IMR-90 (cell line): Measurements from ENCODE around the gene IFFO2. TPM values are rescaled to one million over a fixed set of nuclear protein-coding genes. Genes with fewer than 3 reads are reported as not detected.

Experiments used
- ATAC-seq: fragments of 200-7000 bp; cut with Tn5 transposase; 2 replicates; pipeline ENCODE4 v1.9.1; 2020; ENCODE audit warnings: low read depth, mild to moderate bottlenecking, moderate library complexity
- BruUV-seq: library from RNA; stranded (reverse); fragments of 400-500 nt; replicated peaks from 2 replicates; lab custom pipeline; 2021; lab: Mats Ljungman, UMichigan
- CTCF ChIA-PET: fragments of 300-600 bp; formaldehyde crosslinking; extraction: SDS; loops from one replicate; lab custom pipeline; 2021; ENCODE audit warnings: antibody characterized with exemption; lab: Yijun Ruan, JAX
- POLR2A ChIA-PET: fragments of 300-600 bp; sonication (Branson Sonifier 250); formaldehyde crosslinking; loops from one replicate; lab custom pipeline; 2022; ENCODE audit warnings: antibody characterized with exemption; ENCODE audit not compliant: unreplicated experiment; lab: Charles Lee
- DNase-seq: peaks from one replicate; pipeline ENCODE4 v3.0.0; 2013
- H2AFZ ChIP-seq: replicated peaks from 2 replicates; pipeline ENCODE3; 2013; ENCODE audit warnings: low read length, mild to moderate bottlenecking; ENCODE audit not compliant: poor library complexity
- H2AK5ac ChIP-seq: 2 replicates; pipeline ENCODE4 v1.6.1; 2013; ENCODE audit warnings: low read depth, low read length, inconsistent platforms
- H2AK9ac ChIP-seq: replicated peaks from 2 replicates; pipeline ENCODE3; 2013; ENCODE audit warnings: mild to moderate bottlenecking, low read depth, low read length, moderate library complexity; ENCODE audit not compliant: poor library complexity
- H2BK120ac ChIP-seq: 2 replicates; pipeline ENCODE4 v1.6.1; 2013; ENCODE audit warnings: low read depth, low read length, inconsistent platforms
- H2BK15ac ChIP-seq: 3 replicates; pipeline ENCODE4 v1.6.1; 2013; ENCODE audit warnings: low read depth, low read length, inconsistent platforms
- H2BK20ac ChIP-seq: 2 replicates; pipeline ENCODE4 v1.6.1; 2013; ENCODE audit warnings: low read depth, mild to moderate bottlenecking, inconsistent platforms, low read length, moderate library complexity
- H2BK5ac ChIP-seq: 2 replicates; pipeline ENCODE4 v1.6.1; 2013; ENCODE audit warnings: mild to moderate bottlenecking, low read depth, low read length, inconsistent platforms; ENCODE audit not compliant: poor library complexity, severe bottlenecking
- H3K14ac ChIP-seq: replicated peaks from 2 replicates; pipeline ENCODE4 v1.6.1; 2013; ENCODE audit warnings: low read depth, low read length, inconsistent platforms
- H3K18ac ChIP-seq: 2 replicates; pipeline ENCODE4 v1.6.1; 2013; ENCODE audit warnings: low read depth, low read length, control low read depth
- H3K23ac ChIP-seq: 2 replicates; pipeline ENCODE4 v1.6.1; 2013; ENCODE audit warnings: low read depth, low read length, inconsistent platforms
- H3K27ac ChIP-seq: 2 replicates; pipeline ENCODE4 v1.5.1; 2013; ENCODE audit warnings: mild to moderate bottlenecking, control low read depth, low read length; ENCODE audit not compliant: insufficient read depth
- H3K27me3 ChIP-seq: 2 replicates; pipeline ENCODE4 v1.6.1; 2013; ENCODE audit warnings: low read length; ENCODE audit not compliant: control insufficient read depth, insufficient read depth
- H3K36me3 ChIP-seq: 2 replicates; pipeline ENCODE4 v1.6.1; 2013; ENCODE audit warnings: low read length, mixed read lengths; ENCODE audit not compliant: control insufficient read depth, insufficient read depth
- H3K4ac ChIP-seq: 2 replicates; pipeline ENCODE4 v1.6.1; 2013; ENCODE audit warnings: low read depth, low read length, inconsistent platforms
- H3K4me1 ChIP-seq: 2 replicates; pipeline ENCODE4 v1.6.1; 2013; ENCODE audit warnings: low read length, mixed read lengths; ENCODE audit not compliant: control insufficient read depth, insufficient read depth
- H3K4me2 ChIP-seq: 2 replicates; pipeline ENCODE4 v1.6.1; 2013; ENCODE audit warnings: low read depth, mild to moderate bottlenecking, control low read depth, low read length, moderate library complexity
- H3K4me3 ChIP-seq: 2 replicates; pipeline ENCODE4 v1.5.1; 2013; ENCODE audit warnings: low read depth, mild to moderate bottlenecking, control low read depth, low read length, moderate library complexity; ENCODE audit not compliant: insufficient read depth
- H3K56ac ChIP-seq: 2 replicates; pipeline ENCODE4 v1.6.1; 2013; ENCODE audit warnings: low read length, inconsistent platforms; ENCODE audit not compliant: insufficient read depth; ENCODE audit errors: extremely low read depth
- H3K79me1 ChIP-seq, 2 experiments: 2 replicates each; pipeline ENCODE4 v1.6.1; 2013; ENCODE audit warnings: low read length in 2 of 2, inconsistent platforms in 1 of 2, low read depth in 1 of 2
- H3K9ac ChIP-seq: 2 replicates; pipeline ENCODE4 v1.6.1; 2013; ENCODE audit warnings: low read depth, low read length, control low read depth
- H3K9me1 ChIP-seq: 2 replicates; pipeline ENCODE4 v1.6.1; 2013; ENCODE audit warnings: low read length, inconsistent platforms; ENCODE audit not compliant: insufficient read depth
- H3K9me3 ChIP-seq: 2 replicates; pipeline ENCODE4 v1.6.1; 2013; ENCODE audit warnings: low read length; ENCODE audit not compliant: control insufficient read depth, insufficient read depth
- H4K20me1 ChIP-seq: 2 replicates; pipeline ENCODE4 v1.6.1; 2013; ENCODE audit warnings: low read length, inconsistent platforms; ENCODE audit not compliant: insufficient read depth
- H4K5ac ChIP-seq: 2 replicates; pipeline ENCODE4 v1.6.1; 2013; ENCODE audit warnings: mild to moderate bottlenecking, low read depth, low read length, control low read depth
- H4K8ac ChIP-seq, 2 experiments: 2 replicates each; pipeline ENCODE4 v1.6.1; 2013; ENCODE audit warnings: low read depth in 2 of 2, low read length in 2 of 2, control low read depth in 1 of 2, inconsistent platforms in 1 of 2
- H4K91ac ChIP-seq: 2 replicates; pipeline ENCODE4 v1.6.1; 2013; ENCODE audit warnings: low read depth, low read length, inconsistent platforms; ENCODE audit not compliant: insufficient read depth
- CEBPB ChIP-seq: IDR thresholded peaks from 2 replicates; pipeline ENCODE4 v1.6.1; 2012; ENCODE audit warnings: low read depth, low read length, improper control_type of control experiment
- CTCF ChIP-seq: conservative IDR thresholded peaks from 2 replicates; pipeline ENCODE4 v1.5.1; 2012; ENCODE audit warnings: mild to moderate bottlenecking, low read depth, low read length, improper control_type of control experiment
- ELK1 ChIP-seq: fragments of 150-350 bp; IDR thresholded peaks from 2 replicates; pipeline ENCODE4 v1.6.1; 2016; ENCODE audit warnings: low read depth, mild to moderate bottlenecking, low read length, moderate library complexity, borderline replicate concordance
- FOS ChIP-seq: fragments of 150-350 bp; IDR thresholded peaks from 2 replicates; pipeline ENCODE4 v1.6.1; 2016; ENCODE audit warnings: low read depth, low read length
- MAZ ChIP-seq: IDR thresholded peaks from 2 replicates; pipeline ENCODE4 v1.6.1; 2012; ENCODE audit warnings: low read depth, mild to moderate bottlenecking, low read length, improper control_type of control experiment, moderate library complexity, borderline replicate concordance
- NFE2L2 ChIP-seq: fragments of 150-350 bp; IDR thresholded peaks from 2 replicates; pipeline ENCODE4 v1.6.1; 2016; ENCODE audit warnings: low read depth, mild to moderate bottlenecking, low read length
- RAD21 ChIP-seq: IDR thresholded peaks from 2 replicates; pipeline ENCODE4 v1.6.1; 2012; ENCODE audit warnings: low read length, improper control_type of control experiment
- RFX5 ChIP-seq: IDR thresholded peaks from 2 replicates; pipeline ENCODE4 v1.8.0; 2012; ENCODE audit warnings: low read depth, mild to moderate bottlenecking, low read length, moderate library complexity
- SMC3 ChIP-seq: fragments of 150-350 bp; IDR thresholded peaks from 2 replicates; pipeline ENCODE4 v1.6.1; 2016; ENCODE audit warnings: low read depth, mild to moderate bottlenecking, antibody characterized with exemption, low read length, moderate library complexity
- USF2 ChIP-seq: fragments of 150-350 bp; IDR thresholded peaks from 2 replicates; pipeline ENCODE4 v1.6.1; 2017; ENCODE audit warnings: mild to moderate bottlenecking, antibody characterized with exemption, low read length, low read depth
- WGBS, 2 experiments: methylation state at CpG; one replicate each; pipeline versions ENCODE4 v1.1.5 to v1.1.7; 2013; ENCODE audit warnings: missing lambda C conversion rate in 2 of 2; ENCODE audit not compliant: insufficient read length in 1 of 2; ENCODE audit errors: extremely low coverage in 2 of 2; 5-methylcytosine and 5-hydroxymethylcytosine counted together
- dilution Hi-C: fragments of 300-500 bp; cut with HindIII; formaldehyde crosslinking; loops from one replicate; pipeline ENCODE4 v1.14.3; 2018; ENCODE audit warnings: low sequenced_read_pairs; ENCODE audit not compliant: unreplicated experiment
- in situ Hi-C: fragments of 300-500 bp; cut with MboI; formaldehyde crosslinking; loops from 3 replicates; pipeline ENCODE4 v1.14.3; 2019; ENCODE audit warnings: low sequenced_read_pairs, inconsistent platforms, mixed read lengths
- intact Hi-C: fragments of 100-400 bp; cut with micrococcal nuclease; formaldehyde crosslinking; loops from 2 replicates; pipeline ENCODE4 v1.10.0; 2022
- polyA plus RNA-seq, 3 experiments: library from polyadenylated mRNA; depleted of rRNA; stranded (reverse); fragments of >200 nt; gene quantifications; 2 replicates each; pipeline ENCODE4 v1.2.3, GENCODE V29; 2012; ENCODE audit warnings: low replicate concordance in 1 of 3
- total RNA-seq: library from RNA; depleted of rRNA; stranded (reverse); fragments of >200 nt; gene quantifications from 2 replicates; pipeline ENCODE4 v1.2.3, GENCODE V29; 2012

The IFFO2 gene
- total and polyA plus RNA-seq, 2 of the 4 experiments (the other 2 are of a cell fraction): 14.5 to 18.2 TPM

- Histone ChIP-seq H3K27me3 (peaks cover 6% of the 10 kb centered on the region), H2BK120ac (no peak overlapping the region), H3K23ac (no peak overlapping the region), H2BK5ac (peak overlapping the region; percentile 41), H2AK5ac (no peak overlapping the region), H3K4me2 (no peak overlapping the region), H3K56ac (no peak overlapping the region), H3K36me3 (no peaks in the 10 kb centered on the region), H3K79me1 (no peaks in the 10 kb centered on the region), H4K8ac (no peak overlapping the region), H3K4me1 (no peaks in the 10 kb centered on the region), H3K9me3 (peaks cover 2% of the 10 kb centered on the region; the same call in 1 of the 2 replicates), H4K5ac (no peak overlapping the region), H3K9ac (no peak overlapping the region), H3K14ac (no peak overlapping the region), H3K4me3 (no peak overlapping the region), H3K27ac (no peak overlapping the region), H2BK20ac (no peak overlapping the region), H3K9me1 (no peaks in the 10 kb centered on the region), H4K20me1 (no peaks in the 10 kb centered on the region), H2BK15ac (no peak overlapping the region), H4K91ac (no peak overlapping the region), H2AFZ (no peak overlapping the region), H3K4ac (no peak overlapping the region), H2AK9ac (peak overlapping the region; percentile 42), H3K18ac (no peak overlapping the region)
- BruUV-seq: no TSS peak
- no peak for DNase-seq
- in situ Hi-C loops (no loop called here), intact Hi-C loops (no loop called here), dilution Hi-C loops (no loop called here)
- ATAC-seq: no peak
- CTCF ChIA-PET: no interaction called here
- no peak for TF ChIP-seq MAZ
- no peak for TF ChIP-seq NFE2L2
- TF ChIP-seq RFX5: no peak
- no peak for TF ChIP-seq USF2
- no peak for TF ChIP-seq RAD21
- no peak for TF ChIP-seq CEBPB
- no peak for TF ChIP-seq CTCF
- TF ChIP-seq SMC3: no peak
- no peak for TF ChIP-seq ELK1
- no peak for TF ChIP-seq FOS
- POLR2A ChIA-PET: no interaction called here
- 66% methylated on average over 7 of the region's 7 CpGs; no CpG with 5 or more reads in 1 of the 2 experiments for WGBS, 2 experiments
These were observed 98.3 kb downstream of the IFFO2 start for GRCh38 chr1:18858070-18858688.
